HG02938 (cell line): ENCODE data around the gene MAST2.
"Not testable (repeated sequence)": the region's sequence is repeated elsewhere in the genome, so short reads cannot be mapped to it uniquely, and the experiment has no call there.

Experiments used
- ATAC-seq: cut with Tn5 transposase; IDR thresholded peaks from one replicate; pipeline ENCODE4 v1.9.1; 2021; ENCODE audit warnings: mild to moderate bottlenecking, moderate library complexity; ENCODE audit not compliant: unreplicated experiment

Gene MAST2

GRCh38 chr1:45930258-45931150, 127.1 kb downstream of the MAST2 start:
- no peak for ATAC-seq

- not testable (repeated sequence) for ATAC-seq
Measured at GRCh38 chr1:45932205-45932604, 128.8 kb downstream of the MAST2 start.

- no peak for ATAC-seq
Measured at GRCh38 chr1:45934947-45935346, 131.5 kb downstream of the MAST2 start.

- ATAC-seq: no peak
Measured at GRCh38 chr1:45938029-45938428, 134.6 kb downstream of the MAST2 start.

- ATAC-seq: no peak
Measured at GRCh38 chr1:45942411-45942810, 139.0 kb downstream of the MAST2 start.

GRCh38 chr1:45943185-45943584, 139.8 kb downstream of the MAST2 start:
- ATAC-seq: no peak

- ATAC-seq: no peak
Measured at GRCh38 chr1:45945426-45945825, 142.0 kb downstream of the MAST2 start.

GRCh38 chr1:45949462-45949861, 146.1 kb downstream of the MAST2 start:
- not testable (repeated sequence) for ATAC-seq

GRCh38 chr1:45952072-45952471, 148.7 kb downstream of the MAST2 start:
- no peak for ATAC-seq

- no peak for ATAC-seq
Measured at GRCh38 chr1:45953934-45954847, 150.8 kb downstream of the MAST2 start.

GRCh38 chr1:45957684-45958083, 154.3 kb downstream of the MAST2 start:
- ATAC-seq: no peak

- no peak for ATAC-seq
Measured at GRCh38 chr1:45958317-45958716, 154.9 kb downstream of the MAST2 start.

GRCh38 chr1:45960930-45961715, 157.7 kb downstream of the MAST2 start:
- ATAC-seq: no peak

- ATAC-seq: not testable (repeated sequence)
Measured at GRCh38 chr1:45961936-45962335, 158.5 kb downstream of the MAST2 start.

- ATAC-seq: no peak
Measured at GRCh38 chr1:45968941-45969666, 165.7 kb downstream of the MAST2 start.

GRCh38 chr1:45969866-45970265, 166.5 kb downstream of the MAST2 start:
- ATAC-seq: no peak

GRCh38 chr1:45971335-45971734, 167.9 kb downstream of the MAST2 start:
- no peak for ATAC-seq

GRCh38 chr1:45971922-45972531, 168.6 kb downstream of the MAST2 start:
- ATAC-seq: no peak

GRCh38 chr1:45972621-45973020, 169.2 kb downstream of the MAST2 start:
- ATAC-seq: no peak

- no peak for ATAC-seq
Measured at GRCh38 chr1:45973121-45973520, 169.7 kb downstream of the MAST2 start.
